IMR-90 (cell line): Measurements from ENCODE around the gene MAB21L1. TPM values are rescaled to one million over a fixed set of nuclear protein-coding genes. Genes with fewer than 3 reads are reported as not detected.

Experiments
- ATAC-seq: fragments of 200-7000 bp; cut with Tn5 transposase; 2 replicates; pipeline ENCODE4 v1.9.1; 2020; ENCODE audit warnings: low read depth, mild to moderate bottlenecking, moderate library complexity
- BruUV-seq: library from RNA; stranded (reverse); fragments of 400-500 nt; replicated peaks from 2 replicates; lab custom pipeline; 2021; lab: Mats Ljungman, UMichigan
- CTCF ChIA-PET: fragments of 300-600 bp; formaldehyde crosslinking; extraction: SDS; loops from one replicate; lab custom pipeline; 2021; ENCODE audit warnings: antibody characterized with exemption; lab: Yijun Ruan, JAX
- POLR2A ChIA-PET: fragments of 300-600 bp; sonication (Branson Sonifier 250); formaldehyde crosslinking; loops from one replicate; lab custom pipeline; 2022; ENCODE audit warnings: antibody characterized with exemption; ENCODE audit not compliant: unreplicated experiment; lab: Charles Lee
- DNase-seq: peaks from one replicate; pipeline ENCODE4 v3.0.0; 2013
- H2AFZ ChIP-seq: replicated peaks from 2 replicates; pipeline ENCODE3; 2013; ENCODE audit warnings: low read length, mild to moderate bottlenecking; ENCODE audit not compliant: poor library complexity
- H2AK5ac ChIP-seq: 2 replicates; pipeline ENCODE4 v1.6.1; 2013; ENCODE audit warnings: low read depth, low read length, inconsistent platforms
- H2AK9ac ChIP-seq: replicated peaks from 2 replicates; pipeline ENCODE3; 2013; ENCODE audit warnings: mild to moderate bottlenecking, low read depth, low read length, moderate library complexity; ENCODE audit not compliant: poor library complexity
- H2BK120ac ChIP-seq: 2 replicates; pipeline ENCODE4 v1.6.1; 2013; ENCODE audit warnings: low read depth, low read length, inconsistent platforms
- H2BK15ac ChIP-seq: 3 replicates; pipeline ENCODE4 v1.6.1; 2013; ENCODE audit warnings: low read depth, low read length, inconsistent platforms
- H2BK20ac ChIP-seq: 2 replicates; pipeline ENCODE4 v1.6.1; 2013; ENCODE audit warnings: low read depth, mild to moderate bottlenecking, inconsistent platforms, low read length, moderate library complexity
- H2BK5ac ChIP-seq: 2 replicates; pipeline ENCODE4 v1.6.1; 2013; ENCODE audit warnings: mild to moderate bottlenecking, low read depth, low read length, inconsistent platforms; ENCODE audit not compliant: poor library complexity, severe bottlenecking
- H3K14ac ChIP-seq: replicated peaks from 2 replicates; pipeline ENCODE4 v1.6.1; 2013; ENCODE audit warnings: low read depth, low read length, inconsistent platforms
- H3K18ac ChIP-seq: 2 replicates; pipeline ENCODE4 v1.6.1; 2013; ENCODE audit warnings: low read depth, low read length, control low read depth
- H3K23ac ChIP-seq: 2 replicates; pipeline ENCODE4 v1.6.1; 2013; ENCODE audit warnings: low read depth, low read length, inconsistent platforms
- H3K27ac ChIP-seq: 2 replicates; pipeline ENCODE4 v1.5.1; 2013; ENCODE audit warnings: mild to moderate bottlenecking, control low read depth, low read length; ENCODE audit not compliant: insufficient read depth
- H3K27me3 ChIP-seq: 2 replicates; pipeline ENCODE4 v1.6.1; 2013; ENCODE audit warnings: low read length; ENCODE audit not compliant: control insufficient read depth, insufficient read depth
- H3K36me3 ChIP-seq: 2 replicates; pipeline ENCODE4 v1.6.1; 2013; ENCODE audit warnings: low read length, mixed read lengths; ENCODE audit not compliant: control insufficient read depth, insufficient read depth
- H3K4ac ChIP-seq: 2 replicates; pipeline ENCODE4 v1.6.1; 2013; ENCODE audit warnings: low read depth, low read length, inconsistent platforms
- H3K4me1 ChIP-seq: 2 replicates; pipeline ENCODE4 v1.6.1; 2013; ENCODE audit warnings: low read length, mixed read lengths; ENCODE audit not compliant: control insufficient read depth, insufficient read depth
- H3K4me2 ChIP-seq: 2 replicates; pipeline ENCODE4 v1.6.1; 2013; ENCODE audit warnings: low read depth, mild to moderate bottlenecking, control low read depth, low read length, moderate library complexity
- H3K4me3 ChIP-seq: 2 replicates; pipeline ENCODE4 v1.5.1; 2013; ENCODE audit warnings: low read depth, mild to moderate bottlenecking, control low read depth, low read length, moderate library complexity; ENCODE audit not compliant: insufficient read depth
- H3K56ac ChIP-seq: 2 replicates; pipeline ENCODE4 v1.6.1; 2013; ENCODE audit warnings: low read length, inconsistent platforms; ENCODE audit not compliant: insufficient read depth; ENCODE audit errors: extremely low read depth
- H3K79me1 ChIP-seq, 2 experiments: 2 replicates each; pipeline ENCODE4 v1.6.1; 2013; ENCODE audit warnings: low read length in 2 of 2, inconsistent platforms in 1 of 2, low read depth in 1 of 2
- H3K9ac ChIP-seq: 2 replicates; pipeline ENCODE4 v1.6.1; 2013; ENCODE audit warnings: low read depth, low read length, control low read depth
- H3K9me1 ChIP-seq: 2 replicates; pipeline ENCODE4 v1.6.1; 2013; ENCODE audit warnings: low read length, inconsistent platforms; ENCODE audit not compliant: insufficient read depth
- H3K9me3 ChIP-seq: 2 replicates; pipeline ENCODE4 v1.6.1; 2013; ENCODE audit warnings: low read length; ENCODE audit not compliant: control insufficient read depth, insufficient read depth
- H4K20me1 ChIP-seq: 2 replicates; pipeline ENCODE4 v1.6.1; 2013; ENCODE audit warnings: low read length, inconsistent platforms; ENCODE audit not compliant: insufficient read depth
- H4K5ac ChIP-seq: 2 replicates; pipeline ENCODE4 v1.6.1; 2013; ENCODE audit warnings: mild to moderate bottlenecking, low read depth, low read length, control low read depth
- H4K8ac ChIP-seq, 2 experiments: 2 replicates each; pipeline ENCODE4 v1.6.1; 2013; ENCODE audit warnings: low read depth in 2 of 2, low read length in 2 of 2, control low read depth in 1 of 2, inconsistent platforms in 1 of 2
- H4K91ac ChIP-seq: 2 replicates; pipeline ENCODE4 v1.6.1; 2013; ENCODE audit warnings: low read depth, low read length, inconsistent platforms; ENCODE audit not compliant: insufficient read depth
- BHLHE40 ChIP-seq: fragments of 150-350 bp; IDR thresholded peaks from 2 replicates; pipeline ENCODE4 v1.6.1; 2016; ENCODE audit warnings: mild to moderate bottlenecking, low read depth, low read length
- CEBPB ChIP-seq: IDR thresholded peaks from 2 replicates; pipeline ENCODE4 v1.6.1; 2012; ENCODE audit warnings: low read depth, low read length, improper control_type of control experiment
- CHD1 ChIP-seq: IDR thresholded peaks from 2 replicates; pipeline ENCODE4 v1.6.1; 2012; ENCODE audit warnings: low read depth, low read length, improper control_type of control experiment
- FOS ChIP-seq: fragments of 150-350 bp; IDR thresholded peaks from 2 replicates; pipeline ENCODE4 v1.6.1; 2016; ENCODE audit warnings: low read depth, low read length
- MAZ ChIP-seq: IDR thresholded peaks from 2 replicates; pipeline ENCODE4 v1.6.1; 2012; ENCODE audit warnings: low read depth, mild to moderate bottlenecking, low read length, improper control_type of control experiment, moderate library complexity, borderline replicate concordance
- MXI1 ChIP-seq: IDR thresholded peaks from 2 replicates; pipeline ENCODE4 v1.6.1; 2012; ENCODE audit warnings: low read depth, mild to moderate bottlenecking, low read length, moderate library complexity, borderline replicate concordance
- NFE2L2 ChIP-seq: fragments of 150-350 bp; IDR thresholded peaks from 2 replicates; pipeline ENCODE4 v1.6.1; 2016; ENCODE audit warnings: low read depth, mild to moderate bottlenecking, low read length
- RAD21 ChIP-seq: IDR thresholded peaks from 2 replicates; pipeline ENCODE4 v1.6.1; 2012; ENCODE audit warnings: low read length, improper control_type of control experiment
- RCOR1 ChIP-seq: IDR thresholded peaks from 2 replicates; pipeline ENCODE4 v1.6.1; 2012; ENCODE audit warnings: mild to moderate bottlenecking, low read length, improper control_type of control experiment; ENCODE audit not compliant: insufficient replicate concordance
- WGBS, 2 experiments: methylation state at CpG; one replicate each; pipeline versions ENCODE4 v1.1.5 to v1.1.7; 2013; ENCODE audit warnings: missing lambda C conversion rate in 2 of 2; ENCODE audit not compliant: insufficient read length in 1 of 2; ENCODE audit errors: extremely low coverage in 2 of 2; 5-methylcytosine and 5-hydroxymethylcytosine counted together
- dilution Hi-C: fragments of 300-500 bp; cut with HindIII; formaldehyde crosslinking; loops from one replicate; pipeline ENCODE4 v1.14.3; 2018; ENCODE audit warnings: low sequenced_read_pairs; ENCODE audit not compliant: unreplicated experiment
- in situ Hi-C: fragments of 300-500 bp; cut with MboI; formaldehyde crosslinking; loops from 3 replicates; pipeline ENCODE4 v1.14.3; 2019; ENCODE audit warnings: low sequenced_read_pairs, inconsistent platforms, mixed read lengths
- intact Hi-C: fragments of 100-400 bp; cut with micrococcal nuclease; formaldehyde crosslinking; loops from 2 replicates; pipeline ENCODE4 v1.10.0; 2022
- polyA plus RNA-seq, 3 experiments: library from polyadenylated mRNA; depleted of rRNA; stranded (reverse); fragments of >200 nt; gene quantifications; 2 replicates each; pipeline ENCODE4 v1.2.3, GENCODE V29; 2012; ENCODE audit warnings: low replicate concordance in 1 of 3
- total RNA-seq: library from RNA; depleted of rRNA; stranded (reverse); fragments of >200 nt; gene quantifications from 2 replicates; pipeline ENCODE4 v1.2.3, GENCODE V29; 2012
- TF ChIP-seq, protein P1 (sequence below): fragments of 150-350 bp; IDR thresholded peaks from 2 replicates; pipeline ENCODE4 v1.6.1; 2016; ENCODE audit warnings: low read depth, mild to moderate bottlenecking, low read length, moderate library complexity, borderline replicate concordance
- TF ChIP-seq, protein P2 (sequence below): fragments of 150-350 bp; IDR thresholded peaks from 2 replicates; pipeline ENCODE4 v1.6.1; 2017; ENCODE audit warnings: mild to moderate bottlenecking, antibody characterized with exemption, low read length, low read depth
- TF ChIP-seq, protein P3 (sequence below): conservative IDR thresholded peaks from 2 replicates; pipeline ENCODE4 v1.5.1; 2012; ENCODE audit warnings: mild to moderate bottlenecking, low read depth, low read length, improper control_type of control experiment

MAB21L1 gene
- total and polyA plus RNA-seq, 2 of the 4 experiments (the other 2 are of a cell fraction): 0.53 to 0.72 TPM

DNA sequence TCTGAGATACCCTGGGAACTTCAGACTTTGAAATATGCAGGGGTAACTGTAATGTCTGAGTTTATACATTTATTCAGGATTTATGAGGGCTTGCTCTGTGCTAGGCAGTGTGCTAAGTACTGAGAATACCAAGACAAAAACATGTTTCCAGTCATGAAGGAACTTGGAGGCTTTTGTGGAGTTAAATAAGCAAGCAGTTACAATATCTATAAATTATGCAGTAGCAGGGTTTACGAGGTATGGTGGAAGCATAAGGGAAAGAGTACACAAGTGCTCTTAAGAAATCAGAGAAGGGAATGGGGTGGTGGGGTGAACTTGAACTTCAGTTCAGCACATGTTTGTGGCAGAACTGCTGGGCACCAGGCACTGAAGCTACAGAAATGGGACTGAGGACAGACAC lies 28.0 kb downstream of the MAB21L1 start:
- Histone ChIP-seq H4K91ac (no peak overlapping the region), H2BK20ac (no peak overlapping the region), H4K20me1 (no peaks in the 10 kb centered on the region), H4K8ac (no peak overlapping the region), H2AK9ac (no peak overlapping the region), H3K4ac (no peak overlapping the region), H2BK15ac (no peak overlapping the region), H3K27me3 (no peaks in the 10 kb centered on the region), H3K18ac (no peak overlapping the region), H3K4me3 (no peak overlapping the region), H3K79me1 (no peaks in the 10 kb centered on the region), H3K9me1 (no peaks in the 10 kb centered on the region), H2BK120ac (no peak overlapping the region), H3K4me1 (no peaks in the 10 kb centered on the region), H3K9me3 (no peaks in the 10 kb centered on the region), H2AFZ (no peak overlapping the region), H3K14ac (no peak overlapping the region), H3K9ac (no peak overlapping the region), H2AK5ac (no peak overlapping the region), H3K4me2 (no peak overlapping the region), H4K5ac (no peak overlapping the region), H2BK5ac (no peak overlapping the region), H3K36me3 (no peaks in the 10 kb centered on the region), H3K23ac (no peak overlapping the region), H3K27ac (no peak overlapping the region), H3K56ac (no peak overlapping the region)
- no peak for TF ChIP-seq RAD21
- no peak for TF ChIP-seq CHD1
- TF ChIP-seq, protein P1, sequence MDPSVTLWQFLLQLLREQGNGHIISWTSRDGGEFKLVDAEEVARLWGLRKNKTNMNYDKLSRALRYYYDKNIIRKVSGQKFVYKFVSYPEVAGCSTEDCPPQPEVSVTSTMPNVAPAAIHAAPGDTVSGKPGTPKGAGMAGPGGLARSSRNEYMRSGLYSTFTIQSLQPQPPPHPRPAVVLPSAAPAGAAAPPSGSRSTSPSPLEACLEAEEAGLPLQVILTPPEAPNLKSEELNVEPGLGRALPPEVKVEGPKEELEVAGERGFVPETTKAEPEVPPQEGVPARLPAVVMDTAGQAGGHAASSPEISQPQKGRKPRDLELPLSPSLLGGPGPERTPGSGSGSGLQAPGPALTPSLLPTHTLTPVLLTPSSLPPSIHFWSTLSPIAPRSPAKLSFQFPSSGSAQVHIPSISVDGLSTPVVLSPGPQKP: no peak
- TF ChIP-seq CEBPB: no peak
- no peak for TF ChIP-seq RCOR1
- TF ChIP-seq FOS: no peak
- TF ChIP-seq, protein P2, sequence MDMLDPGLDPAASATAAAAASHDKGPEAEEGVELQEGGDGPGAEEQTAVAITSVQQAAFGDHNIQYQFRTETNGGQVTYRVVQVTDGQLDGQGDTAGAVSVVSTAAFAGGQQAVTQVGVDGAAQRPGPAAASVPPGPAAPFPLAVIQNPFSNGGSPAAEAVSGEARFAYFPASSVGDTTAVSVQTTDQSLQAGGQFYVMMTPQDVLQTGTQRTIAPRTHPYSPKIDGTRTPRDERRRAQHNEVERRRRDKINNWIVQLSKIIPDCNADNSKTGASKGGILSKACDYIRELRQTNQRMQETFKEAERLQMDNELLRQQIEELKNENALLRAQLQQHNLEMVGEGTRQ: no peak
- TF ChIP-seq MXI1: no peak
- TF ChIP-seq, protein P3, sequence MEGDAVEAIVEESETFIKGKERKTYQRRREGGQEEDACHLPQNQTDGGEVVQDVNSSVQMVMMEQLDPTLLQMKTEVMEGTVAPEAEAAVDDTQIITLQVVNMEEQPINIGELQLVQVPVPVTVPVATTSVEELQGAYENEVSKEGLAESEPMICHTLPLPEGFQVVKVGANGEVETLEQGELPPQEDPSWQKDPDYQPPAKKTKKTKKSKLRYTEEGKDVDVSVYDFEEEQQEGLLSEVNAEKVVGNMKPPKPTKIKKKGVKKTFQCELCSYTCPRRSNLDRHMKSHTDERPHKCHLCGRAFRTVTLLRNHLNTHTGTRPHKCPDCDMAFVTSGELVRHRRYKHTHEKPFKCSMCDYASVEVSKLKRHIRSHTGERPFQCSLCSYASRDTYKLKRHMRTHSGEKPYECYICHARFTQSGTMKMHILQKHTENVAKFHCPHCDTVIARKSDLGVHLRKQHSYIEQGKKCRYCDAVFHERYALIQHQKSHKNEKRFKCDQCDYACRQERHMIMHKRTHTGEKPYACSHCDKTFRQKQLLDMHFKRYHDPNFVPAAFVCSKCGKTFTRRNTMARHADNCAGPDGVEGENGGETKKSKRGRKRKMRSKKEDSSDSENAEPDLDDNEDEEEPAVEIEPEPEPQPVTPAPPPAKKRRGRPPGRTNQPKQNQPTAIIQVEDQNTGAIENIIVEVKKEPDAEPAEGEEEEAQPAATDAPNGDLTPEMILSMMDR: no peak
- TF ChIP-seq NFE2L2: no peak
- no peak for TF ChIP-seq BHLHE40
- TF ChIP-seq MAZ: no peak
- WGBS, 2 experiments: no CpG with 5 or more reads among the region's 1 CpG
- dilution Hi-C loops: no loop called here
- no peak for DNase-seq
- no peak for ATAC-seq
- intact Hi-C loops: no loop called here
- in situ Hi-C loops: no loop called here
- BruUV-seq: no TSS peak
- POLR2A ChIA-PET: no interaction called here
- CTCF ChIA-PET: no interaction called here
